ENCODE results near the gene ZNF526.
A peak's percentile ranks its signal among the peaks of the same experiment; 100 is the strongest.

Gene ZNF526

DNA sequence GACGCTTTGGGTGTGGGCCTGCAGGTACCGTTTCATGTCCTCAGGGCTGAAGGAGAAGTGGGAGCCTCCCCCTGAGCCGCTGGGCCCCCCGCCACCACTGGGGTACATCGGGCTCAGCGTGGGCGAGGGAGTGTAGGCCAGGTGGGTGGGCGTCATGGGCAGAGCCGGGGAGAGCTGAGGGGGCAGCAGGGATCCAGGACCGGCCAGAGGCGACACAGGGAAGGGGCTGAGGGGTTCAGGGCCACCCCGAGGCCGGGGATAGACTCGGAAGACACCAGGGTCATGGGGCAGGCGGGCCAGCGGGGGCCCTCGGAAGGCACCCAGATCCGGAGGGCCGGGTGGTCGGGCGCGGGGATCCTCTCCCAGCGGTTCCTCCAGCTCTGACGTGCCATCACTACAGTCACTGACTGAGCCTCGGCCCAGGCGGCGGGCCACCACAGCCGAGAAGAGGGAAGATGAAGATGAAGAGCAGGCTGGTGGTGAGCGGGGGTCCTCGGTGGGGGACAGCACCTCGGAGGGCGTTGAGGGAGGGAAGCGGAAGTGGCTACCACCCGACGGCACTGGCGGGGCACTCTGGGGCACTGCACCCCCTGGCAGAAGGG is 29.1 kb downstream of the ZNF526 start:
- no peak for TF ChIP-seq ZFX (IDR thresholded peaks at IDR 0.05)
- TF ChIP-seq, protein P1, sequence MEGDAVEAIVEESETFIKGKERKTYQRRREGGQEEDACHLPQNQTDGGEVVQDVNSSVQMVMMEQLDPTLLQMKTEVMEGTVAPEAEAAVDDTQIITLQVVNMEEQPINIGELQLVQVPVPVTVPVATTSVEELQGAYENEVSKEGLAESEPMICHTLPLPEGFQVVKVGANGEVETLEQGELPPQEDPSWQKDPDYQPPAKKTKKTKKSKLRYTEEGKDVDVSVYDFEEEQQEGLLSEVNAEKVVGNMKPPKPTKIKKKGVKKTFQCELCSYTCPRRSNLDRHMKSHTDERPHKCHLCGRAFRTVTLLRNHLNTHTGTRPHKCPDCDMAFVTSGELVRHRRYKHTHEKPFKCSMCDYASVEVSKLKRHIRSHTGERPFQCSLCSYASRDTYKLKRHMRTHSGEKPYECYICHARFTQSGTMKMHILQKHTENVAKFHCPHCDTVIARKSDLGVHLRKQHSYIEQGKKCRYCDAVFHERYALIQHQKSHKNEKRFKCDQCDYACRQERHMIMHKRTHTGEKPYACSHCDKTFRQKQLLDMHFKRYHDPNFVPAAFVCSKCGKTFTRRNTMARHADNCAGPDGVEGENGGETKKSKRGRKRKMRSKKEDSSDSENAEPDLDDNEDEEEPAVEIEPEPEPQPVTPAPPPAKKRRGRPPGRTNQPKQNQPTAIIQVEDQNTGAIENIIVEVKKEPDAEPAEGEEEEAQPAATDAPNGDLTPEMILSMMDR (conservative IDR thresholded peaks at IDR 0.05), result no peak
- no peak overlapping the region for H3K27ac ChIP-seq

DNA sequence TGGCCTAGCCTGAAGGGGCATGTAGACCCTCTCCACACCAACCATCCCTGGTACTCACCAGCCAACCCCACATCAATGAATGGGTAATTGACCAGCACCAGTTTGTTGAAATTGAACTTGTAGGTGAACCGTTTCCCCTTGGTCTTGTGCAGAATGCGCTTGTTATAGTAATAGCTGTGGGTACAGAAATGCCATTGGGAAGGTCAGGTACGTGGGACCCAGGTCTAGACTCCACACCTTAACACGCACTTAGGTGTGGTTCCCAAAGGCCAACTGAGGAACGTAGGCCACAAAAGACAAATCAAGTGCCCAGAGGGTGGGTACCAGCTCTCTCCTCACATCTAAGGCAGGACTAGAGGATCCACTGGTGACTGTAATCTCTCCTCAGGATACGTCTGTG is 29.7 kb downstream of the ZNF526 start:
- H3K27ac ChIP-seq, result no peak overlapping the region
- TF ChIP-seq, protein P1 (conservative IDR thresholded peaks at IDR 0.05), result no peak
- TF ChIP-seq ZFX (IDR thresholded peaks at IDR 0.05), result no peak

- no peak overlapping the region for H3K27ac ChIP-seq
- TF ChIP-seq, protein P1 (conservative IDR thresholded peaks at IDR 0.05), result no peak
- no peak for TF ChIP-seq ZFX (IDR thresholded peaks at IDR 0.05)
These were observed 30.1 kb downstream of the ZNF526 start for GRCh38 chr19:42250183-42250665.

GRCh38 chr19:42250666-42251531 is 30.8 kb downstream of the ZNF526 start:
- no peak overlapping the region for H3K27ac ChIP-seq
- TF ChIP-seq, protein P1 (conservative IDR thresholded peaks at IDR 0.05), result no peak
- TF ChIP-seq ZFX (IDR thresholded peaks at IDR 0.05), result no peak

- H3K27ac ChIP-seq, result no peak overlapping the region; the same call in 1 of the 2 replicates
- no peak for TF ChIP-seq ZFX (IDR thresholded peaks at IDR 0.05)
- TF ChIP-seq, protein P1 (conservative IDR thresholded peaks at IDR 0.05), result no peak
These were observed 31.7 kb downstream of the ZNF526 start for GRCh38 chr19:42251572-42252358.

- H3K27ac ChIP-seq, result peak overlapping the region; percentile 88
- TF ChIP-seq, protein P1 (conservative IDR thresholded peaks at IDR 0.05), result no peak
- no peak for TF ChIP-seq ZFX (IDR thresholded peaks at IDR 0.05)
These were observed 32.5 kb downstream of the ZNF526 start for GRCh38 chr19:42252365-42253244.
